Neutrophil (primary cell): Measurements from ENCODE around the gene JAK2.

Source experiments
- H3K27ac ChIP-seq: fragments of 200-600 bp; sonication (generic); 2 replicates; pipeline ENCODE4 v1.5.1; 2016; ENCODE audit warnings: mild to moderate bottlenecking, moderate library complexity
- H3K27me3 ChIP-seq: fragments of 200-600 bp; sonication (generic); 2 replicates; pipeline ENCODE4 v1.6.0; 2016; ENCODE audit warnings: mild to moderate bottlenecking
- H3K36me3 ChIP-seq: fragments of 200-600 bp; sonication (generic); 2 replicates; pipeline ENCODE4 v1.5.1; 2017
- H3K4me1 ChIP-seq, 2 experiments: fragments of 200-600 bp in 1 of 2; sonication (generic) in 1 of 2; 1 replicate in 1 of 2; 2 replicates in 1 of 2; pipeline versions ENCODE4 v1.5.1 to v1.6.1; 2013 to 2016; ENCODE audit warnings: low read depth in 1 of 2, low read length in 1 of 2, mild to moderate bottlenecking in 1 of 2, moderate library complexity in 1 of 2; ENCODE audit not compliant: control insufficient read depth in 1 of 2, insufficient read depth in 1 of 2
- H3K4me3 ChIP-seq, 2 experiments: fragments of 200-600 bp in 1 of 2; sonication (generic) in 1 of 2; 1 replicate in 1 of 2; 2 replicates in 1 of 2; pipeline ENCODE4 v1.5.1; 2013 to 2016; ENCODE audit warnings: low read depth in 1 of 2, low read length in 1 of 2, mild to moderate bottlenecking in 1 of 2, moderate library complexity in 1 of 2
- H3K9me3 ChIP-seq: fragments of 200-600 bp; sonication (generic); 2 replicates; pipeline ENCODE4 v1.5.1; 2016
- CTCF ChIP-seq: fragments of 200-600 bp; sonication (generic); IDR thresholded peaks from 2 replicates; pipeline ENCODE4 v1.5.1; 2016; ENCODE audit warnings: antibody characterized with exemption

The JAK2 gene

GRCh38 chr9:5043381-5043780 is 58.3 kb downstream of the JAK2 start:
- Histone ChIP-seq H3K4me1 (no peaks in the 10 kb centered on the region), H3K36me3 (peaks cover 49% of the 10 kb centered on the region), H3K27me3 (no peaks in the 10 kb centered on the region), H3K4me3 (no peak overlapping the region), H3K27ac (peak overlapping the region; percentile 28), H3K9me3 (no peaks in the 10 kb centered on the region)
- TF ChIP-seq CTCF = no peak

- Histone ChIP-seq H3K36me3 (peaks cover 49% of the 10 kb centered on the region), H3K27ac (no peak overlapping the region), H3K9me3 (no peaks in the 10 kb centered on the region), H3K4me1 (no peaks in the 10 kb centered on the region), H3K27me3 (no peaks in the 10 kb centered on the region), H3K4me3 (no peak overlapping the region)
- TF ChIP-seq CTCF = no peak
Measured at GRCh38 chr9:5044160-5044559, 59.1 kb downstream of the JAK2 start.

GRCh38 chr9:5052838-5053237 is 67.8 kb downstream of the JAK2 start:
- no peak overlapping the region for H3K4me3 ChIP-seq
- no peaks in the 10 kb centered on the region for H3K9me3 ChIP-seq
- H3K27me3 ChIP-seq = no peaks in the 10 kb centered on the region
- no peak overlapping the region for H3K27ac ChIP-seq
- peaks cover 66% of the 10 kb centered on the region for H3K36me3 ChIP-seq
- no peaks in the 10 kb centered on the region for H3K4me1 ChIP-seq
- no peak for TF ChIP-seq CTCF

- Histone ChIP-seq H3K27ac (no peak overlapping the region), H3K27me3 (no peaks in the 10 kb centered on the region), H3K4me3 (no peak overlapping the region), H3K36me3 (peaks cover 81% of the 10 kb centered on the region), H3K9me3 (no peaks in the 10 kb centered on the region), H3K4me1 (no peaks in the 10 kb centered on the region)
- TF ChIP-seq CTCF = no peak
Measured at GRCh38 chr9:5062631-5063030, 77.6 kb downstream of the JAK2 start.

- H3K4me3 ChIP-seq = no peak overlapping the region
- no peaks in the 10 kb centered on the region for H3K9me3 ChIP-seq
- no peak for TF ChIP-seq CTCF
- H3K27me3 ChIP-seq = no peaks in the 10 kb centered on the region
- H3K4me1 ChIP-seq = no peaks in the 10 kb centered on the region
- no peak overlapping the region for H3K27ac ChIP-seq
- peaks cover 98% of the 10 kb centered on the region for H3K36me3 ChIP-seq
Measured at GRCh38 chr9:5072871-5073270, 87.8 kb downstream of the JAK2 start.

- Histone ChIP-seq H3K36me3 (peaks cover 100% of the 10 kb centered on the region), H3K27me3 (no peaks in the 10 kb centered on the region), H3K9me3 (no peaks in the 10 kb centered on the region), H3K4me3 (no peak overlapping the region), H3K27ac (no peak overlapping the region), H3K4me1 (no peaks in the 10 kb centered on the region)
- no peak for TF ChIP-seq CTCF
Measured at GRCh38 chr9:5073701-5074100, 88.6 kb downstream of the JAK2 start.
